Stimulated activated CD8-positive, alpha-beta memory T cell treated with anti-CD3 and anti-CD28 coated beads, Interleukin-12 subunit alpha, Interleukin-12 subunit beta, amount 100 ng/mL, for 4 hours (primary cell): ENCODE data around the gene SHANK1.

ENCODE experiments used
- DNase-seq: peaks from one replicate; pipeline ENCODE4 v3.0.0-alpha.2; 2020; ENCODE audit warnings: low read depth

SHANK1 gene

GRCh38 chr19:50728084-50728737, 8.6 kb upstream of the SHANK1 start:
- peak; percentile 74 for DNase-seq

- no peak for DNase-seq
Measured at GRCh38 chr19:50725911-50726230, 6.3 kb upstream of the SHANK1 start.

- DNase-seq: no peak
Measured at GRCh38 chr19:50725218-50725910, 5.8 kb upstream of the SHANK1 start.

- DNase-seq: peak; percentile 89
Measured at GRCh38 chr19:50724522-50725217, 5.1 kb upstream of the SHANK1 start.

GRCh38 chr19:50723735-50724521, 4.3 kb upstream of the SHANK1 start:
- no peak for DNase-seq

GRCh38 chr19:50723069-50723468, 3.5 kb upstream of the SHANK1 start, which contains the start of gene CLEC11A:
Gene CLEC11A (plus strand): TSS chr19:50723364. CDS start chr19:50723526, 162 bp downstream.
- no peak for DNase-seq

GRCh38 chr19:50722201-50723013, 2.8 kb upstream of the SHANK1 start:
- no peak for DNase-seq

- DNase-seq: no peak
Measured at GRCh38 chr19:50721441-50722137, 2.0 kb upstream of the SHANK1 start.

- DNase-seq: no peak
Measured at GRCh38 chr19:50720921-50721381, 1.3 kb upstream of the SHANK1 start.

GRCh38 chr19:50720181-50720920, 749 bp upstream of the SHANK1 start:
- no peak for DNase-seq

- no peak for DNase-seq
Measured at GRCh38 chr19:50719119-50719435, 525 bp downstream of the SHANK1 start.

- peak; percentile 28 for DNase-seq
Measured at GRCh38 chr19:50718255-50719118, 1.1 kb downstream of the SHANK1 start.

GRCh38 chr19:50717891-50718254, 1.7 kb downstream of the SHANK1 start:
- no peak for DNase-seq

GRCh38 chr19:50717026-50717723, 2.4 kb downstream of the SHANK1 start:
- DNase-seq: no peak

- no peak for DNase-seq
Measured at GRCh38 chr19:50716178-50717025, 3.2 kb downstream of the SHANK1 start.

- no peak for DNase-seq
Measured at GRCh38 chr19:50713556-50714236, 5.9 kb downstream of the SHANK1 start.

GRCh38 chr19:50712833-50713232, 6.8 kb downstream of the SHANK1 start:
- no peak for DNase-seq
